ENCODE results near the gene TBC1D4. TPM values are rescaled to one million over a fixed set of nuclear protein-coding genes. Genes with fewer than 3 reads are reported as not detected.

Gene TBC1D4
- total and polyA plus RNA-seq, 9 donors = 26.2 to 91.3 (median 52.6) TPM

- 90 to 91% (median 90%) methylated on average over 6 of the region's 6 CpGs for WGBS, 3 donors
- H3K36me3 ChIP-seq = no peaks in the 10 kb centered on the region
- peaks cover 5% of the 10 kb centered on the region for H3K4me1 ChIP-seq (ENCODE audit: insufficient read depth)
- no peak overlapping the region for H3K4me3 ChIP-seq
- no peak overlapping the region for H3K27ac ChIP-seq
- DNase-seq = no peak
- TF ChIP-seq CTCF (IDR thresholded peaks at IDR 0.05) = no peak
- TF ChIP-seq EP300 (IDR thresholded peaks at IDR 0.05) = no peak
- no peak for TF ChIP-seq POLR2A (IDR thresholded peaks at IDR 0.05)
- no peaks in the 10 kb centered on the region for H3K9me3 ChIP-seq
- H3K27me3 ChIP-seq = no peaks in the 10 kb centered on the region
- intact Hi-C loops (cut with DNase I) = no loop called here
Measured at GRCh38 chr13:75398072-75398471, 83.9 kb downstream of the TBC1D4 start.

GRCh38 chr13:75395901-75396300 lies 86.1 kb downstream of the TBC1D4 start:
- peaks cover 7% of the 10 kb centered on the region for H3K4me1 ChIP-seq (ENCODE audit: insufficient read depth)
- H3K9me3 ChIP-seq = no peaks in the 10 kb centered on the region
- DNase-seq = no peak
- WGBS, 3 donors = 23 to 40% (median 25%) methylated on average over 4 of the region's 4 CpGs
- H3K4me3 ChIP-seq = no peak overlapping the region
- no peak for TF ChIP-seq CTCF (IDR thresholded peaks at IDR 0.05)
- H3K27ac ChIP-seq = no peak overlapping the region
- H3K27me3 ChIP-seq = no peaks in the 10 kb centered on the region
- intact Hi-C loops (cut with DNase I) = no loop called here
- no peaks in the 10 kb centered on the region for H3K36me3 ChIP-seq

GRCh38 chr13:75395066-75395465 lies 86.9 kb downstream of the TBC1D4 start:
- 52 to 75% (median 65%) methylated on average over 5 of the region's 5 CpGs for WGBS, 3 donors
- no peaks in the 10 kb centered on the region for H3K27me3 ChIP-seq
- H3K9me3 ChIP-seq = no peaks in the 10 kb centered on the region
- TF ChIP-seq CTCF (IDR thresholded peaks at IDR 0.05) (no peak), POLR2A (IDR thresholded peaks at IDR 0.05) (no peak), EP300 (IDR thresholded peaks at IDR 0.05) (no peak)
- no peak overlapping the region for H3K4me3 ChIP-seq
- no peak for DNase-seq
- intact Hi-C loops (cut with DNase I) = no loop called here
- H3K4me1 ChIP-seq (ENCODE audit: insufficient read depth) = peaks cover 9% of the 10 kb centered on the region
- H3K36me3 ChIP-seq = no peaks in the 10 kb centered on the region
- no peak overlapping the region for H3K27ac ChIP-seq

- no peak for TF ChIP-seq POLR2A (IDR thresholded peaks at IDR 0.05)
- intact Hi-C loops (cut with DNase I) = no loop called here
- no peaks in the 10 kb centered on the region for H3K9me3 ChIP-seq
- H3K27me3 ChIP-seq = no peaks in the 10 kb centered on the region
- DNase-seq = no peak
- peaks cover 9% of the 10 kb centered on the region for H3K4me1 ChIP-seq (ENCODE audit: insufficient read depth)
- H3K27ac ChIP-seq = no peak overlapping the region
- no peak overlapping the region for H3K4me3 ChIP-seq
- 61 to 72% (median 64%) methylated on average over 5 of the region's 5 CpGs for WGBS, 3 donors
- H3K36me3 ChIP-seq = no peaks in the 10 kb centered on the region
Measured at GRCh38 chr13:75393839-75394520, 88.0 kb downstream of the TBC1D4 start.

GRCh38 chr13:75391432-75392100 lies 90.4 kb downstream of the TBC1D4 start:
- intact Hi-C loops (cut with DNase I) = no loop called here
- 87 to 92% (median 90%) methylated on average over 3 of the region's 3 CpGs for WGBS, 3 donors
- Histone ChIP-seq H3K4me1 (ENCODE audit: insufficient read depth) (peaks cover 9% of the 10 kb centered on the region), H3K4me3 (no peak overlapping the region), H3K36me3 (no peaks in the 10 kb centered on the region), H3K27ac (no peak overlapping the region), H3K27me3 (no peaks in the 10 kb centered on the region), H3K9me3 (no peaks in the 10 kb centered on the region)
- no peak for DNase-seq
- no peak for TF ChIP-seq POLR2A (IDR thresholded peaks at IDR 0.05)
- no peak for TF ChIP-seq CTCF (IDR thresholded peaks at IDR 0.05)
- no peak for TF ChIP-seq EP300 (IDR thresholded peaks at IDR 0.05)
